Left lung (tissue), 10 donors: Measurements from ENCODE around the gene TFDP1. TPM values are rescaled to one million over a fixed set of nuclear protein-coding genes. Genes with fewer than 3 reads are reported as not detected.
"Not testable (repeated sequence)": the region's sequence is repeated elsewhere in the genome, so short reads cannot be mapped to it uniquely, and the experiment has no call there.

ENCODE experiments used
- ATAC-seq: fragments of 200-7000 bp; cut with Tn5 transposase; one replicate; pipeline ENCODE4 v1.9.1; 2020; ENCODE audit warnings: moderate library complexity
- DNase-seq, 4 donors: peaks; one replicate each; pipeline ENCODE4 v3.0.0-alpha.2; 2013 to 2020
- H3K27ac ChIP-seq, 2 donors: fragments of 200-600 bp; sonication (generic) in 1 of 2; one replicate each; pipeline versions ENCODE4 v1.5.0 to v1.8.0; 2020 to 2021
- H3K27me3 ChIP-seq, 2 donors: fragments of 200-600 bp; sonication (generic) in 1 of 2; one replicate each; pipeline versions ENCODE4 v1.5.0 to v1.8.0; 2020 to 2021
- H3K36me3 ChIP-seq, 2 donors: fragments of 200-600 bp; sonication (generic) in 1 of 2; one replicate each; pipeline versions ENCODE4 v1.5.0 to v1.8.0; 2020 to 2021
- H3K4me1 ChIP-seq, 2 donors: fragments of 200-600 bp; one replicate each; pipeline ENCODE4 v1.8.0; 2021
- H3K4me3 ChIP-seq, 2 donors: fragments of 200-600 bp; sonication (generic) in 1 of 2; one replicate each; pipeline versions ENCODE4 v1.5.0 to v1.8.0; 2020 to 2021; ENCODE audit warnings: mild to moderate bottlenecking in 1 of 2
- H3K9me3 ChIP-seq, 2 donors: fragments of 200-600 bp; sonication (generic) in 1 of 2; one replicate each; pipeline versions ENCODE4 v1.5.0 to v1.8.0; 2020 to 2021
- CTCF ChIP-seq, 2 donors: fragments of 200-600 bp; sonication (generic) in 1 of 2; IDR thresholded peaks; one replicate each; pipeline versions ENCODE4 v1.5.0 to v1.8.0; 2021; ENCODE audit warnings: antibody characterized with exemption in 2 of 2
- intact Hi-C, 2 donors: fragments of 100-400 bp; cut with DNase I; formaldehyde crosslinking; loops; one replicate each; pipeline versions ENCODE4 v1.11.2 to v1.14.2; 2022
- polyA plus RNA-seq, 6 donors: library from polyadenylated mRNA; unstranded; fragments of 120-200 nt; gene quantifications; one replicate each; pipeline ENCODE4 v1.2.1, GENCODE V29; 2013; ENCODE audit not compliant: insufficient read length in 6 of 6
- total RNA-seq, 2 donors: library from RNA; stranded (reverse); fragmentation: NEBNext Ultra II Directional; extraction: Animal tissue kit (Norgen Biotek cat#: 25700); gene quantifications; one replicate each; pipeline ENCODE4 v1.2.1, GENCODE V29; 2021
- donor health status: DM: no; HTN: yes; CAD: no.
- donor health status: DM: no; HTN: no; CAD: no.

TFDP1 gene
- total and polyA plus RNA-seq, 8 donors: 48.8 to 99.5 (median 81.7) TPM

- peaks cover 0 to 45% of the 10 kb centered on the region in 2 donors for H3K36me3 ChIP-seq
These were observed 8.0 kb downstream of the TFDP1 start for GRCh38 chr13:113592571-113592970.

GRCh38 chr13:113594066-113594821 lies 9.7 kb downstream of the TFDP1 start:
- DNase-seq, H3K27ac ChIP-seq: not testable (repeated sequence)

More at GRCh38 chr13:113592571-113592970, 8.0 kb downstream of the TFDP1 start:
- TF ChIP-seq CTCF (IDR thresholded peaks at IDR 0.05): no peak
- no peak overlapping the region for H3K4me3 ChIP-seq
- H3K27ac ChIP-seq: no peak overlapping the region
- intact Hi-C loops: no loop called here
- ATAC-seq (no peak), DNase-seq (no peak)
- H3K9me3 ChIP-seq: no peaks in the 10 kb centered on the region
- H3K4me1 ChIP-seq: peaks cover 0 to 13% of the 10 kb centered on the region in 2 donors
- no peaks in the 10 kb centered on the region for H3K27me3 ChIP-seq

GRCh38 chr13:113595131-113595530 lies 10.6 kb downstream of the TFDP1 start:
- H3K36me3 ChIP-seq: peaks cover 0 to 42% of the 10 kb centered on the region in 2 donors
- no peak for DNase-seq
- H3K27ac ChIP-seq: no peak overlapping the region
- H3K4me3 ChIP-seq: no peak overlapping the region
- no peak for ATAC-seq
- intact Hi-C loops: no loop called here
- no peak for TF ChIP-seq CTCF (IDR thresholded peaks at IDR 0.05)
- H3K27me3 ChIP-seq: no peaks in the 10 kb centered on the region
- peaks cover 0 to 6% of the 10 kb centered on the region in 2 donors for H3K9me3 ChIP-seq
- H3K4me1 ChIP-seq: no peaks in the 10 kb centered on the region

More at GRCh38 chr13:113594066-113594821, 9.7 kb downstream of the TFDP1 start:
- H3K36me3 ChIP-seq: peaks cover 0 to 48% of the 10 kb centered on the region in 2 donors
- ATAC-seq, H3K27me3 ChIP-seq, H3K4me1 ChIP-seq, intact Hi-C loops, H3K9me3 ChIP-seq, H3K4me3 ChIP-seq: not testable (repeated sequence)

DNA sequence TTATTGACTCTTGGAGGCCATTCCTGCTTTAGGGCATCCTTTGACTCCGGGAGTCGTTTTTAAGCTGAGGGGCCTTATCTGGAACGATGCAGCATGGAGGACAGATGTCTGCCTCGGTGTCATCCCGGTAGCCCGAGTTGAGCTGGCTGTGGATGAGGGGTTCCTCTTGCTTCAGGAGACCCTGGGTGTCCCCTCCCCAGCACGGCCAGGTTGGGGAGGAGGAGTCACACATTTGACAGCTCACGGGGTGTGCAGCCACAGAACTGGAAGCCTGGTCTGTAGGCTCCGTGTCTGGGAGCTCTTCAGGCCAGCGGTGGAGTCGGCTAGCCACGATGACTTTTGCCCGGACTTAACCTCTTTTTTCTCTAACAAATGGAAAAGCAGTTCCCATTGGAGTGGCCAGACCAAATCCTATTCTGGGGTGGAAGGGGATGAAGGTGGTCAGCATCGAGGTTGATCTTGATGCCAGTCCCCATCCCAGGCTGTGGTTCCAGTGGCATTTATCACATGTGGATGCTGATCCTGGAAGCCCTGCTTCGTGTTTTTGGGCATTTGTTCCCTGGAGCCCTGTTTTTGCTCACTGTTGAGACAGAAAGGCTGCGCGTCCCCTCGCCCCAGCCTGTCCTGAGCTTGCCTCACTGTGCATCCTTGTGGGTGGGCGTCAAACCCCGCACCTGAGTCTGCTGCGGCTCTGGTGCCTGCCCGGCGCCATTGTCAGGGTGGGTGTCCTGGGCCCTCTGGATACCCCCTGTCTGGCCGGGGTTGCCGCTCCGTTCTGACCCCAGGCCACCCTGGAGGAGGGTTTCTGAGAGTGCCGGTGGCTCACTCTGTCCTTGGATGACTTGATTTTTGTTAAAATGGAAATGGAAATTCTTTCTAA lies 12.0 kb downstream of the TFDP1 start:
- Histone ChIP-seq H3K4me3 (no peak overlapping the region), H3K27ac (no peak overlapping the region), H3K27me3 (no peaks in the 10 kb centered on the region), H3K4me1 (no peaks in the 10 kb centered on the region), H3K36me3 (peaks cover 0 to 40% of the 10 kb centered on the region in 2 donors), H3K9me3 (peaks cover 0 to 6% of the 10 kb centered on the region in 2 donors)
- DNase-seq (peak in 1 of 4 donors; percentile 70), ATAC-seq (no peak)
- TF ChIP-seq CTCF (IDR thresholded peaks at IDR 0.05): no peak
- intact Hi-C loops: no loop called here

DNA sequence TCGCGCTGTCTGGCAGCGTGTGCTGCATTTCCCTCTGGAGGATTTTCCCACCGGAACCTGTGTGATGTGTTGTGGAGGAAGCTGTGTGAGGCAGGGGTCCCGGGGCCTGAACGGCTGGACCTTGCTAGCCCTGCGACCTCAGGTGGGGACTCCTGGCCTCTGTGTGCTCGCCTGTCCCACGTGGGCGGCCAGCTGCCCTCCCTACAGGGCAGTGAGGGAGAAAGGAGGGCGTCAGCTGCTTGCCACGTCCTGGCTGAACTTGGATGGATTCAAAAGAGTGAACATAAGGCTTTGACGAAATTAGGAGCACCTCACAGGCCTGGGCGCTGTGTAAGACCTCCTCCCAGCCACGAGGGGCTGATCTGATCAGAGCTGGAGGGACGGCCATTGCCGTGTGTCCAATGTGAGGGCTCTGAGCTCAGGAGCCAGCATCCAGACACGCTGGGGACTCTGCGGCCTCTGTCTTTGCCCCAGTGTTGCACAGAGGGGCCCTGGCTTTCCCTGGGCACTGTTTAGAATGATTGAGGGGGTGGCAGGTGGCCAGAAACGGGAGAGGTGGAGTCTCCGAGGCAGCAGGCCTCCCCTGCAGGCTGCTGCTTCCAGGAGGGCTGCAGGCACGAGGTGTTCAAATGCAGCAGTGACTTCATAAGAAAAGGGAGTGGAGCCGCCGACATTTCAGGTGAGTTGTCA lies 13.0 kb downstream of the TFDP1 start:
- H3K36me3 ChIP-seq: peaks cover 0 to 40% of the 10 kb centered on the region in 2 donors
- DNase-seq: peak in 1 of 4 donors; percentile 65
- ATAC-seq: no peak
- no peak overlapping the region for H3K27ac ChIP-seq
- intact Hi-C loops: no loop called here
- H3K9me3 ChIP-seq: peaks cover 0 to 6% of the 10 kb centered on the region in 2 donors
- H3K4me3 ChIP-seq: no peak overlapping the region
- H3K27me3 ChIP-seq: no peaks in the 10 kb centered on the region
- TF ChIP-seq CTCF (IDR thresholded peaks at IDR 0.05): no peak
- H3K4me1 ChIP-seq: no peaks in the 10 kb centered on the region
